Measurements from ENCODE around the gene SGPP2.

SGPP2 gene

GRCh38 chr2:222592176-222592575 is 167.8 kb downstream of the SGPP2 start:
- DNase-seq: peak; percentile 42

GRCh38 chr2:222594679-222595078 is 170.3 kb downstream of the SGPP2 start:
- peak; percentile 40 for DNase-seq

- peak; percentile 41 for DNase-seq
These were observed 171.2 kb downstream of the SGPP2 start for GRCh38 chr2:222595581-222595980.

- DNase-seq: no peak
These were observed 174.3 kb downstream of the SGPP2 start for GRCh38 chr2:222598611-222599010.

GRCh38 chr2:222603501-222603900 is 179.2 kb downstream of the SGPP2 start:
- DNase-seq: no peak

GRCh38 chr2:222604749-222605515 is 180.6 kb downstream of the SGPP2 start:
- DNase-seq: no peak

GRCh38 chr2:222606306-222606705 is 182.0 kb downstream of the SGPP2 start:
- DNase-seq: no peak

GRCh38 chr2:222608081-222608480 is 183.7 kb downstream of the SGPP2 start:
- DNase-seq: peak; percentile 42

- peak; percentile 51 for DNase-seq
These were observed 185.0 kb downstream of the SGPP2 start for GRCh38 chr2:222609381-222609780.
